ENCODE data around the gene NDFIP1. TPM values are rescaled to one million over a fixed set of nuclear protein-coding genes. Genes with fewer than 3 reads are reported as not detected.

Gene NDFIP1
- polyA plus RNA-seq, 1 donor, result 71.6 TPM

GRCh38 chr5:142115937-142116614 is 7.5 kb downstream of the NDFIP1 start:
- H3K4me1 ChIP-seq (ENCODE audit: control insufficient read depth, insufficient read depth, low read length), result no peaks in the 10 kb centered on the region
- WGBS (ENCODE audit: insufficient coverage, low lambda C conversion rate), result no CpG with 5 or more reads among the region's 4 CpGs
- no peak for DNase-seq

DNA sequence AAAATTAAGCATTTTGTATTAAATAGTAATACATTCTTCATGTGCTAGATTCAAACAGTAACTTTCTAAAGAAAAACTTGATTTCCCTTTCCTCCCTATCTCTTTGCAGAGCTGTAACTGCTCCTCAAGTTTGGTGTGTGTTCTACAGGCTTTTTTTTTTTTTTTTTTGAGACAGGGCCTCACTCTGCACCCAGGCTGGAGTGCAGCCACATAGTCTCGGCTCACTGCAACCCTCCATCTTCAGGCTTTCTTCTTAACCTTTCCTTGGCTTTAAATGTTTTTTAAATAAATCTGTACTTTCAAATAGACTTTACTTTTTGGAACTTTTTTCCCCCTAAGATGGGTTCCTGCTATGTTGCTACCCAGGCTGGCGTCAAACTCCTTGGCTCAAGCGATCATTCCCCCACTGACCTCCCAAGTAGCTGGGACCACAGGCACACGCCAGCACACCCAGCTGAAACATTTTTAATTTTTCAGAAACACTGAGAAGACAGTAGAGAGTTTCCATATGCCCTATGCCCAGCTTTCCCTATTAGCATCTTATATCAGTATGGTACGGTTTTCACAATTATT is 9.1 kb downstream of the NDFIP1 start:
- Histone ChIP-seq H3K36me3 (ENCODE audit: control insufficient read depth, insufficient read depth, low read length) (peaks cover 6% of the 10 kb centered on the region), H3K4me1 (ENCODE audit: control insufficient read depth, insufficient read depth, low read length) (no peaks in the 10 kb centered on the region), H3K4me3 (ENCODE audit: low read length) (no peak overlapping the region), H3K27me3 (ENCODE audit: control insufficient read depth, insufficient read depth, low read length) (no peaks in the 10 kb centered on the region), H3K27ac (ENCODE audit: low read length) (no peak overlapping the region), H3K9me3 (ENCODE audit: control insufficient read depth, low read depth, low read length) (no peaks in the 10 kb centered on the region)
- DNase-seq, result no peak
- WGBS (ENCODE audit: insufficient coverage, low lambda C conversion rate), result 67% methylated on average over 1 of the region's 5 CpGs

More at GRCh38 chr5:142115937-142116614, 7.5 kb downstream of the NDFIP1 start:
- Histone ChIP-seq H3K4me3 (ENCODE audit: low read length) (no peak overlapping the region), H3K36me3 (ENCODE audit: control insufficient read depth, insufficient read depth, low read length) (no peaks in the 10 kb centered on the region), H3K9me3 (ENCODE audit: control insufficient read depth, low read depth, low read length) (no peaks in the 10 kb centered on the region), H3K27ac (ENCODE audit: low read length) (no peak overlapping the region), H3K27me3 (ENCODE audit: control insufficient read depth, insufficient read depth, low read length) (no peaks in the 10 kb centered on the region)

GRCh38 chr5:142118155-142118686 is 9.6 kb downstream of the NDFIP1 start:
- H3K36me3 ChIP-seq (ENCODE audit: control insufficient read depth, insufficient read depth, low read length), result peaks cover 6% of the 10 kb centered on the region
- H3K4me3 ChIP-seq (ENCODE audit: low read length), result no peak overlapping the region
- no peak overlapping the region for H3K27ac ChIP-seq (ENCODE audit: low read length)
- 57% methylated on average over 1 of the region's 3 CpGs for WGBS (ENCODE audit: insufficient coverage, low lambda C conversion rate)
- no peak for DNase-seq
- no peaks in the 10 kb centered on the region for H3K4me1 ChIP-seq (ENCODE audit: control insufficient read depth, insufficient read depth, low read length)
- no peaks in the 10 kb centered on the region for H3K9me3 ChIP-seq (ENCODE audit: control insufficient read depth, low read depth, low read length)
- H3K27me3 ChIP-seq (ENCODE audit: control insufficient read depth, insufficient read depth, low read length), result no peaks in the 10 kb centered on the region

DNA sequence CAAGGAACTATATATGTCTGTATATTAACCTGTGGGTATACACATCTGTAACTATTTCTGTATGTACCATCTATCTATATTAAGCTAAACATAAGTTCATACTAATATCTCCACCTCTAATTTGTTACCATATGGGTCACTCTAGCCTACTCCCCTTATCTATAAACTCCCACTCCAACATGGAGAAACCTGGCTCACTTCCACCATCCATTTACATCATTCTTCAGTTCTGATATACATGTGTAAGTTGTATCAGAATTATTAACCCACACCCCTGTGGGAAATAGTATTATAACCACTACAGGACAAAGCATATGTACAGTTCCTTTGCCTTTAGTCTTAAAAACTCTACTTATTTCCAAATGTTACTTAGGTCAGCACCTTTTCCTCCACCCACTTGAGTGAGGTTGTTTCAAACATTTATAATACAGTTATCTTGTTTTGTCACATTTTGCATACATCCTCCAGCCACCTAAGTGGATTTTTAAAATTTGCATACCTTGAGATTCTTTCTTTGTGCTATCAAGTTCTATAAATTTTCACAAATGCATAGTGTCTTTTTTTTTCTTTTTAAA is 10.6 kb downstream of the NDFIP1 start:
- Histone ChIP-seq H3K4me3 (ENCODE audit: low read length) (no peak overlapping the region), H3K27ac (ENCODE audit: low read length) (no peak overlapping the region), H3K4me1 (ENCODE audit: control insufficient read depth, insufficient read depth, low read length) (no peaks in the 10 kb centered on the region), H3K27me3 (ENCODE audit: control insufficient read depth, insufficient read depth, low read length) (no peaks in the 10 kb centered on the region), H3K9me3 (ENCODE audit: control insufficient read depth, low read depth, low read length) (no peaks in the 10 kb centered on the region), H3K36me3 (ENCODE audit: control insufficient read depth, insufficient read depth, low read length) (peaks cover 6% of the 10 kb centered on the region)
- no peak for DNase-seq

DNA sequence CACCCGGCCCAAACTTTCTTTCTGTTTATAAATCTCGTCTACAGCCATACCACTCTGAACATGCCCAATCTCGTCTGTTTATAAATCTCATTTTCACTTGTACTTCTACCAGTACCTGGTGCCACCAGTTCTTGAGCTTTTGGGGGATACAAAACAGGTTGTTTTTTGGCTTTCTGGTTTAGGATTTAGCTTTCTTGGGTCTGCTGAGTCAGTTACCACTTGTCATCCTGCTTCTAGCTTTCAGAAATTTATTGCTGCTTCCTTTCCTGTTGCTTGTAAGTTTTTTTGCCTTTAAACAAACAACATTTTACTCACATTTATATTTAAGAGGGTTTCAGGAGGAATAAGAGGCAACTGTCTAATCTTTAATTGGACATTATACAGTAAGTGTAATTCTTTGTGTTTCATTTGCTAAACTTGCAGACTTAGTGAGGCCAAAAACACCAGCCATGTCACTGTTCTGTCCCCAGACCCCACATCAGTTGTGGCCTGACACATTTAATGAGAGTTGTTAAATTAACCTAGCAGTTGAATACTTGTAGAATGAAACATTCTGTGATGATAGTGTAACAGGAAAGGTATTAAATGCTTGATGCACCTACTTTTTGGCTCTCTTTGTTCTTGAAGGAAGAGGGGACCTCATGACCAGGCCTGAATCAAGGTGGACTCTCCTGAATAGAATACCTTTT is 11.8 kb downstream of the NDFIP1 start:
- no peak overlapping the region for H3K27ac ChIP-seq (ENCODE audit: low read length)
- no peaks in the 10 kb centered on the region for H3K4me1 ChIP-seq (ENCODE audit: control insufficient read depth, insufficient read depth, low read length)
- H3K36me3 ChIP-seq (ENCODE audit: control insufficient read depth, insufficient read depth, low read length), result peaks cover 6% of the 10 kb centered on the region
- 91% methylated on average over 3 of the region's 3 CpGs for WGBS (ENCODE audit: insufficient coverage, low lambda C conversion rate)
- H3K27me3 ChIP-seq (ENCODE audit: control insufficient read depth, insufficient read depth, low read length), result no peaks in the 10 kb centered on the region
- no peak for DNase-seq
- no peaks in the 10 kb centered on the region for H3K9me3 ChIP-seq (ENCODE audit: control insufficient read depth, low read depth, low read length)
- H3K4me3 ChIP-seq (ENCODE audit: low read length), result no peak overlapping the region

GRCh38 chr5:142122121-142122520 is 13.5 kb downstream of the NDFIP1 start:
- H3K27ac ChIP-seq (ENCODE audit: low read length), result no peak overlapping the region
- no peak for DNase-seq
- WGBS (ENCODE audit: insufficient coverage, low lambda C conversion rate), result no CpG with 5 or more reads among the region's 1 CpG

GRCh38 chr5:142125378-142125777 is 16.8 kb downstream of the NDFIP1 start:
- peaks cover 6% of the 10 kb centered on the region for H3K36me3 ChIP-seq (ENCODE audit: control insufficient read depth, insufficient read depth, low read length)
- no peak overlapping the region for H3K4me3 ChIP-seq (ENCODE audit: low read length)
- no peaks in the 10 kb centered on the region for H3K27me3 ChIP-seq (ENCODE audit: control insufficient read depth, insufficient read depth, low read length)
- 100% methylated on average over 1 of the region's 3 CpGs for WGBS (ENCODE audit: insufficient coverage, low lambda C conversion rate)
- H3K9me3 ChIP-seq (ENCODE audit: control insufficient read depth, low read depth, low read length), result no peaks in the 10 kb centered on the region
- no peak overlapping the region for H3K27ac ChIP-seq (ENCODE audit: low read length)
- no peak for DNase-seq
- H3K4me1 ChIP-seq (ENCODE audit: control insufficient read depth, insufficient read depth, low read length), result no peaks in the 10 kb centered on the region

More at GRCh38 chr5:142122121-142122520, 13.5 kb downstream of the NDFIP1 start:
- Histone ChIP-seq H3K27me3 (ENCODE audit: control insufficient read depth, insufficient read depth, low read length) (no peaks in the 10 kb centered on the region), H3K4me1 (ENCODE audit: control insufficient read depth, insufficient read depth, low read length) (no peaks in the 10 kb centered on the region), H3K4me3 (ENCODE audit: low read length) (no peak overlapping the region), H3K9me3 (ENCODE audit: control insufficient read depth, low read depth, low read length) (no peaks in the 10 kb centered on the region), H3K36me3 (ENCODE audit: control insufficient read depth, insufficient read depth, low read length) (peaks cover 6% of the 10 kb centered on the region)

DNA sequence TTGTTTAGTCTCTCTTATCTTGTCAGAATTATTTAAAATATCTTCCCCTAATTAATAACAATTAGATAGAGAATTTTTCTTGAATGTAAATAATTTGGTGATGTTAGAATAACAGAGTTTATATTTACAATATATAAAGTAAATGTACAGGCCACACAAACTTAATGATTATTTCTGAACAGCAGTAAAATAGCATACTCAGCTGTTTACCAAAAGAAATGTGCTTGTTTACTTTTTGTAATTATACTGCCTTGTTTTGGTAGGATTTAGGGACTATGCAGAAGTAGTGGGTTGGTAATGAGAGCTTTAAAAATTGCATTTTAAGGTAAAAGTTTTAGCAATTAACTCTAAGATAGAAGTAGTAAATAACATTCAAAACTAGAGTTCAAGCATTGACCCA is 17.4 kb downstream of the NDFIP1 start:
- no peaks in the 10 kb centered on the region for H3K9me3 ChIP-seq (ENCODE audit: control insufficient read depth, low read depth, low read length)
- H3K4me3 ChIP-seq (ENCODE audit: low read length), result no peak overlapping the region
- no peaks in the 10 kb centered on the region for H3K4me1 ChIP-seq (ENCODE audit: control insufficient read depth, insufficient read depth, low read length)
- H3K27me3 ChIP-seq (ENCODE audit: control insufficient read depth, insufficient read depth, low read length), result no peaks in the 10 kb centered on the region
- DNase-seq, result no peak
- no peak overlapping the region for H3K27ac ChIP-seq (ENCODE audit: low read length)
- H3K36me3 ChIP-seq (ENCODE audit: control insufficient read depth, insufficient read depth, low read length), result peaks cover 6% of the 10 kb centered on the region

- H3K27ac ChIP-seq (ENCODE audit: low read length), result no peak overlapping the region
- H3K9me3 ChIP-seq (ENCODE audit: control insufficient read depth, low read depth, low read length), result no peaks in the 10 kb centered on the region
- WGBS (ENCODE audit: insufficient coverage, low lambda C conversion rate), result 81% methylated on average over 3 of the region's 3 CpGs
- H3K27me3 ChIP-seq (ENCODE audit: control insufficient read depth, insufficient read depth, low read length), result no peaks in the 10 kb centered on the region
- no peak for DNase-seq
- no peaks in the 10 kb centered on the region for H3K4me1 ChIP-seq (ENCODE audit: control insufficient read depth, insufficient read depth, low read length)
- H3K4me3 ChIP-seq (ENCODE audit: low read length), result no peak overlapping the region
- H3K36me3 ChIP-seq (ENCODE audit: control insufficient read depth, insufficient read depth, low read length), result peaks cover 17% of the 10 kb centered on the region
These were observed 20.2 kb downstream of the NDFIP1 start for GRCh38 chr5:142128675-142129208.

GRCh38 chr5:142129446-142130066 is 21.0 kb downstream of the NDFIP1 start:
- 100% methylated on average over 1 of the region's 11 CpGs for WGBS (ENCODE audit: insufficient coverage, low lambda C conversion rate)
- H3K36me3 ChIP-seq (ENCODE audit: control insufficient read depth, insufficient read depth, low read length), result peaks cover 18% of the 10 kb centered on the region
- DNase-seq, result no peak
- no peak overlapping the region for H3K27ac ChIP-seq (ENCODE audit: low read length)
- no peak overlapping the region for H3K4me3 ChIP-seq (ENCODE audit: low read length)
- no peaks in the 10 kb centered on the region for H3K4me1 ChIP-seq (ENCODE audit: control insufficient read depth, insufficient read depth, low read length)
- no peaks in the 10 kb centered on the region for H3K27me3 ChIP-seq (ENCODE audit: control insufficient read depth, insufficient read depth, low read length)
- no peaks in the 10 kb centered on the region for H3K9me3 ChIP-seq (ENCODE audit: control insufficient read depth, low read depth, low read length)

All from large intestine (tissue), 3 donors.